ENCODE data around the gene ZC3H7A. TPM values are rescaled to one million over a fixed set of nuclear protein-coding genes. Genes with fewer than 3 reads are reported as not detected.

The ZC3H7A gene
- total RNA-seq, 2 experiments from 2014 or later, result 62.3 to 67.8 TPM

- no peak for ATAC-seq
- H3K27ac Mint-ChIP-seq, result no peak overlapping the region
- TF ChIP-seq CTCF (IDR thresholded peaks at IDR 0.05), result no peak
- DNase-seq, result no peak
- POLR2A ChIA-PET, result interaction anchor here (0.6 kb wide), 2 partner anchors 14 to 89 kb away, joined by 4 to 5 read pairs; no protein-coding TSS in a partner anchor
- no peak overlapping the region for H3K4me3 Mint-ChIP-seq
- no peaks in the 10 kb centered on the region for H3K27me3 Mint-ChIP-seq
- H3K9me3 Mint-ChIP-seq, result no peaks in the 10 kb centered on the region
- CTCF ChIA-PET, result interaction anchor here (1.4 to 1.9 kb wide), 2 partner anchors 11 to 72 kb away, joined by 4 to 7 read pairs; partner anchors contain the start of gene ZC3H7A
- peaks cover 23% of the 10 kb centered on the region for H3K4me1 Mint-ChIP-seq (ENCODE audit: low read depth)
- intact Hi-C loops (cut with micrococcal nuclease), result no loop called here
- peaks cover 32% of the 10 kb centered on the region for H3K36me3 Mint-ChIP-seq (ENCODE audit: low read depth)
Observed at GRCh38 chr16:11725457-11725856, 71.6 kb downstream of the ZC3H7A start.

- TF ChIP-seq CTCF (IDR thresholded peaks at IDR 0.05), result no peak
- POLR2A ChIA-PET, result no interaction called here
- Mint-ChIP-seq H3K36me3 (ENCODE audit: low read depth) (peaks cover 15% of the 10 kb centered on the region), H3K27me3 (no peaks in the 10 kb centered on the region), H3K9me3 (no peaks in the 10 kb centered on the region), H3K27ac (no peak overlapping the region), H3K4me3 (no peak overlapping the region), H3K4me1 (ENCODE audit: low read depth) (peaks cover 16% of the 10 kb centered on the region)
- no peak for DNase-seq
- CTCF ChIA-PET, result interaction anchor here (1.0 to 3.1 kb wide), 3 partner anchors 25 to 327 kb away, joined by 3 to 8 read pairs (median 3); no protein-coding TSS in a partner anchor
- intact Hi-C loops (cut with micrococcal nuclease), result no loop called here
- ATAC-seq, result no peak
Observed at GRCh38 chr16:11722468-11722808, 74.6 kb downstream of the ZC3H7A start.

- H3K9me3 Mint-ChIP-seq, result no peaks in the 10 kb centered on the region
- no peak overlapping the region for H3K27ac Mint-ChIP-seq
- no peaks in the 10 kb centered on the region for H3K27me3 Mint-ChIP-seq
- H3K36me3 Mint-ChIP-seq (ENCODE audit: low read depth), result peaks cover 15% of the 10 kb centered on the region
- no peak for TF ChIP-seq CTCF (IDR thresholded peaks at IDR 0.05)
- DNase-seq (no peak), ATAC-seq (no peak)
- ChIA-PET POLR2A (no interaction called here), CTCF (interaction anchor here (1.0 to 3.1 kb wide), 4 partner anchors 14 to 326 kb away, joined by 3 to 8 read pairs (median 3); no protein-coding TSS in a partner anchor)
- intact Hi-C loops (cut with micrococcal nuclease), result no loop called here
- no peak overlapping the region for H3K4me3 Mint-ChIP-seq
- peaks cover 13% of the 10 kb centered on the region for H3K4me1 Mint-ChIP-seq (ENCODE audit: low read depth)
Observed at GRCh38 chr16:11721781-11722467, 75.1 kb downstream of the ZC3H7A start.

GRCh38 chr16:11719762-11720161, 77.3 kb downstream of the ZC3H7A start:
- TF ChIP-seq CTCF (IDR thresholded peaks at IDR 0.05), result no peak
- Mint-ChIP-seq H3K4me3 (no peak overlapping the region), H3K27ac (no peak overlapping the region), H3K36me3 (ENCODE audit: low read depth) (peaks cover 12% of the 10 kb centered on the region), H3K9me3 (no peaks in the 10 kb centered on the region), H3K27me3 (no peaks in the 10 kb centered on the region), H3K4me1 (ENCODE audit: low read depth) (peaks cover 14% of the 10 kb centered on the region)
- CTCF ChIA-PET, result interaction anchor here (6.5 kb wide), 1 partner anchor 187 kb away, joined by 71 read pairs; no protein-coding TSS in a partner anchor
- DNase-seq (no peak), ATAC-seq (no peak)
- intact Hi-C loops (cut with micrococcal nuclease), result loop anchor here (10.0 kb wide), 2 partner anchors 185 to 325 kb away; no protein-coding TSS in a partner anchor
- POLR2A ChIA-PET, result no interaction called here

DNA sequence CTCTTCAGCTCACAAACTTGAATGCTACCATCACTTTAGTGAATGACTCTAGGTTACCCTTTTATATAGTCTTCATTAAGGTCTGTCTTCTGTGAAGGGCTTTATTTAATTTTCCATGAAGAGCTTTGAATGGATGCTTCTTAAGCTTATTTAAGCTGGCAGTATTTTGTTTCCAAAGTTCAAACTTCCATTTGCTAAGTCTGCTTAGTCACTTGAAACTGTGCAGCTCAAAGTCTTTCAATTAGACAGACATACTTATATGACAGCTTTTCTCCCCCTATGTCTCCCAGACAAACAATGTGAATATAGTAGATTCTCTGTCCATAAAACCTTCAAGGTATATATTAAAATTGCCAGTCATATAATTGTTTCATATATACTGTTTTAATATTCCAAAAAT, 77.9 kb downstream of the ZC3H7A start:
- DNase-seq, result no peak
- Mint-ChIP-seq H3K36me3 (ENCODE audit: low read depth) (peaks cover 16% of the 10 kb centered on the region), H3K27ac (no peak overlapping the region), H3K4me1 (ENCODE audit: low read depth) (peaks cover 18% of the 10 kb centered on the region), H3K4me3 (no peak overlapping the region), H3K27me3 (no peaks in the 10 kb centered on the region), H3K9me3 (no peaks in the 10 kb centered on the region)
- POLR2A ChIA-PET, result no interaction called here
- intact Hi-C loops (cut with micrococcal nuclease), result loop anchor here (10.0 kb wide), 2 partner anchors 184 to 324 kb away; no protein-coding TSS in a partner anchor
- CTCF ChIA-PET, result interaction anchor here (1.0 to 6.5 kb wide), 3 partner anchors 78 to 313 kb away, joined by 4 to 71 read pairs (median 4); no protein-coding TSS in a partner anchor
- no peak for TF ChIP-seq CTCF (IDR thresholded peaks at IDR 0.05)
- ATAC-seq, result no peak
